IPS-18a (cell line): ENCODE measurements around the gene AGBL1.

Experiments
- H3K27ac ChIP-seq: one replicate; pipeline ENCODE4 v1.5.1; 2013; ENCODE audit warnings: low read length
- H3K27me3 ChIP-seq: one replicate; pipeline ENCODE4 v1.6.1; 2013; ENCODE audit warnings: mild to moderate bottlenecking, low read length; ENCODE audit not compliant: control insufficient read depth, insufficient read depth
- H3K36me3 ChIP-seq: one replicate; pipeline ENCODE4 v1.6.1; 2013; ENCODE audit warnings: low read depth, low read length; ENCODE audit not compliant: control insufficient read depth
- H3K4me1 ChIP-seq: one replicate; pipeline ENCODE4 v1.6.1; 2013; ENCODE audit warnings: low read depth, low read length; ENCODE audit not compliant: control insufficient read depth
- H3K4me3 ChIP-seq: one replicate; pipeline ENCODE4 v1.5.1; 2013; ENCODE audit warnings: low read length
- H3K9ac ChIP-seq: one replicate; pipeline ENCODE4 v1.6.1; 2013; ENCODE audit warnings: mild to moderate bottlenecking, low read length, moderate library complexity
- H3K9me3 ChIP-seq: one replicate; pipeline ENCODE4 v1.6.1; 2013; ENCODE audit warnings: low read depth, low read length; ENCODE audit not compliant: control insufficient read depth

AGBL1 gene

GRCh38 chr15:86725628-86726027, 646.0 kb downstream of the AGBL1 start:
- Histone ChIP-seq H3K4me1 (no peaks in the 10 kb centered on the region), H3K36me3 (no peaks in the 10 kb centered on the region), H3K27ac (no peak overlapping the region), H3K9ac (no peak overlapping the region), H3K4me3 (no peak overlapping the region), H3K9me3 (no peaks in the 10 kb centered on the region), H3K27me3 (no peaks in the 10 kb centered on the region)

GRCh38 chr15:86735247-86736040, 655.8 kb downstream of the AGBL1 start:
- H3K9me3 ChIP-seq, result no peaks in the 10 kb centered on the region
- H3K4me3 ChIP-seq, result no peak overlapping the region
- H3K4me1 ChIP-seq, result no peaks in the 10 kb centered on the region
- H3K27me3 ChIP-seq, result no peaks in the 10 kb centered on the region
- H3K36me3 ChIP-seq, result no peaks in the 10 kb centered on the region
- H3K9ac ChIP-seq, result no peak overlapping the region
- H3K27ac ChIP-seq, result no peak overlapping the region

GRCh38 chr15:86741917-86742316, 662.2 kb downstream of the AGBL1 start:
- Histone ChIP-seq H3K9ac (no peak overlapping the region), H3K27ac (no peak overlapping the region), H3K36me3 (no peaks in the 10 kb centered on the region), H3K4me3 (no peak overlapping the region), H3K4me1 (no peaks in the 10 kb centered on the region), H3K27me3 (no peaks in the 10 kb centered on the region), H3K9me3 (no peaks in the 10 kb centered on the region)

- H3K4me3 ChIP-seq, result no peak overlapping the region
- H3K9ac ChIP-seq, result no peak overlapping the region
- H3K9me3 ChIP-seq, result no peaks in the 10 kb centered on the region
- H3K27me3 ChIP-seq, result no peaks in the 10 kb centered on the region
- H3K4me1 ChIP-seq, result no peaks in the 10 kb centered on the region
- H3K36me3 ChIP-seq, result no peaks in the 10 kb centered on the region
- no peak overlapping the region for H3K27ac ChIP-seq
Observed at GRCh38 chr15:86743283-86743903, 663.7 kb downstream of the AGBL1 start.

GRCh38 chr15:86744198-86744780, 664.6 kb downstream of the AGBL1 start:
- H3K9ac ChIP-seq, result no peak overlapping the region
- no peaks in the 10 kb centered on the region for H3K4me1 ChIP-seq
- no peaks in the 10 kb centered on the region for H3K27me3 ChIP-seq
- H3K4me3 ChIP-seq, result no peak overlapping the region
- H3K9me3 ChIP-seq, result no peaks in the 10 kb centered on the region
- H3K27ac ChIP-seq, result no peak overlapping the region
- no peaks in the 10 kb centered on the region for H3K36me3 ChIP-seq

- Histone ChIP-seq H3K4me3 (no peak overlapping the region), H3K36me3 (no peaks in the 10 kb centered on the region), H3K9ac (no peak overlapping the region), H3K27me3 (no peaks in the 10 kb centered on the region), H3K27ac (no peak overlapping the region), H3K9me3 (no peaks in the 10 kb centered on the region), H3K4me1 (no peaks in the 10 kb centered on the region)
Observed at GRCh38 chr15:86751116-86751515, 671.4 kb downstream of the AGBL1 start.

GRCh38 chr15:86754846-86755245, 675.2 kb downstream of the AGBL1 start:
- H3K9ac ChIP-seq, result no peak overlapping the region
- no peaks in the 10 kb centered on the region for H3K4me1 ChIP-seq
- no peak overlapping the region for H3K4me3 ChIP-seq
- H3K27ac ChIP-seq, result no peak overlapping the region
- no peaks in the 10 kb centered on the region for H3K36me3 ChIP-seq
- no peaks in the 10 kb centered on the region for H3K27me3 ChIP-seq
- no peaks in the 10 kb centered on the region for H3K9me3 ChIP-seq

- H3K27me3 ChIP-seq, result no peaks in the 10 kb centered on the region
- H3K4me3 ChIP-seq, result no peak overlapping the region
- no peaks in the 10 kb centered on the region for H3K36me3 ChIP-seq
- H3K9me3 ChIP-seq, result no peaks in the 10 kb centered on the region
- no peak overlapping the region for H3K9ac ChIP-seq
- H3K27ac ChIP-seq, result no peak overlapping the region
- H3K4me1 ChIP-seq, result no peaks in the 10 kb centered on the region
Observed at GRCh38 chr15:86756688-86757087, 677.0 kb downstream of the AGBL1 start.

- H3K4me3 ChIP-seq, result no peak overlapping the region
- H3K27ac ChIP-seq, result no peak overlapping the region
- no peaks in the 10 kb centered on the region for H3K4me1 ChIP-seq
- no peaks in the 10 kb centered on the region for H3K27me3 ChIP-seq
- no peaks in the 10 kb centered on the region for H3K36me3 ChIP-seq
- no peaks in the 10 kb centered on the region for H3K9me3 ChIP-seq
- no peak overlapping the region for H3K9ac ChIP-seq
Observed at GRCh38 chr15:86759800-86760523, 680.3 kb downstream of the AGBL1 start.

- no peak overlapping the region for H3K27ac ChIP-seq
- no peaks in the 10 kb centered on the region for H3K4me1 ChIP-seq
- no peaks in the 10 kb centered on the region for H3K9me3 ChIP-seq
- H3K9ac ChIP-seq, result no peak overlapping the region
- no peaks in the 10 kb centered on the region for H3K36me3 ChIP-seq
- no peak overlapping the region for H3K4me3 ChIP-seq
- H3K27me3 ChIP-seq, result no peaks in the 10 kb centered on the region
Observed at GRCh38 chr15:86762874-86763273, 683.2 kb downstream of the AGBL1 start.

- Histone ChIP-seq H3K4me3 (no peak overlapping the region), H3K27me3 (no peaks in the 10 kb centered on the region), H3K27ac (no peak overlapping the region), H3K9me3 (no peaks in the 10 kb centered on the region), H3K4me1 (no peaks in the 10 kb centered on the region), H3K36me3 (no peaks in the 10 kb centered on the region), H3K9ac (no peak overlapping the region)
Observed at GRCh38 chr15:86764021-86764420, 684.4 kb downstream of the AGBL1 start.
